HepG2 (cell line): ENCODE data around the gene TOMM40L. TPM values are rescaled to one million over a fixed set of nuclear protein-coding genes. Genes with fewer than 3 reads are reported as not detected.

Experiments used
- ATAC-seq: fragments of 200-7000 bp; cut with Tn5 transposase; 3 replicates; pipeline ENCODE4 v1.9.1; 2020; ENCODE audit warnings: mild to moderate bottlenecking, moderate library complexity
- BruUV-seq: library from RNA; stranded (reverse); fragments of 400-500 nt; replicated peaks from 2 replicates; lab custom pipeline; 2021; lab: Mats Ljungman, UMichigan
- CTCF ChIA-PET: fragments of 300-600 bp; formaldehyde crosslinking; extraction: SDS; loops from one replicate; lab custom pipeline; 2021; ENCODE audit warnings: low total read pairs, inconsistent platforms, low intra/inter-chr PET ratio; lab: Yijun Ruan, JAX
- POLR2A ChIA-PET: fragments of 350-600 bp; sonication (Branson Sonifier 250); formaldehyde crosslinking; loops from one replicate; lab custom pipeline; 2020; ENCODE audit warnings: antibody characterized with exemption, inconsistent platforms; lab: Yijun Ruan, JAX
- DNase-seq: peaks from one replicate; pipeline ENCODE4 v3.0.0-alpha.2; 2015; ENCODE audit warnings: low spot score
- FAIRE-seq: peaks from 3 replicates; lab custom pipeline; 2011; peaks lifted over from hg19 to GRCh38; lab: Jason Lieb, UNC
- H2AFZ ChIP-seq: one replicate; pipeline ENCODE4 v1.6.1; 2011; ENCODE audit warnings: low read length, inconsistent platforms
- H3K27ac ChIP-seq: fragments of 300-600 bp; 3 replicates; pipeline ENCODE4 v1.8.0; 2011; ENCODE audit warnings: mixed run types, mild to moderate bottlenecking, mixed read lengths, low read length, inconsistent platforms; ENCODE audit not compliant: insufficient read depth; ENCODE audit errors: extremely low read length
- H3K27me3 ChIP-seq, 2 experiments: fragments of 200-600 bp in 1 of 2; 2 replicates in 1 of 2; 3 replicates in 1 of 2; pipeline versions ENCODE4 v1.6.0 to v1.8.0; 2011; ENCODE audit warnings: low read length in 2 of 2, mild to moderate bottlenecking in 2 of 2, moderate library complexity in 2 of 2, inconsistent platforms in 1 of 2; ENCODE audit not compliant: insufficient read depth in 2 of 2, control insufficient read depth in 1 of 2
- H3K36me3 ChIP-seq, 2 experiments: fragments of 200-600 bp in 1 of 2; replicated peaks in 1 of 2; 2 replicates in 1 of 2; 3 replicates in 1 of 2; pipeline versions ENCODE4 v1.5.1 to v1.8.0; 2011; ENCODE audit warnings: low read length in 2 of 2, inconsistent platforms in 1 of 2; ENCODE audit not compliant: insufficient read depth in 2 of 2, control insufficient read depth in 1 of 2
- H3K4me1 ChIP-seq: 2 replicates; pipeline ENCODE4 v1.5.1; 2012; ENCODE audit warnings: low read length, inconsistent platforms; ENCODE audit not compliant: insufficient read depth
- H3K4me2 ChIP-seq: 2 replicates; pipeline ENCODE4 v1.6.0; 2011; ENCODE audit warnings: low read depth, low read length, inconsistent platforms
- H3K4me3 ChIP-seq, 3 experiments: fragments of 200-600 bp in 1 of 3; sonication (generic), shearing (Covaris generic) in 1 of 3; replicated peaks in 1 of 3; 2 replicates each; pipeline ENCODE4 v1.5.1; 2011 to 2016; ENCODE audit warnings: low read length in 3 of 3, inconsistent platforms in 2 of 3, low read depth in 2 of 3, mild to moderate bottlenecking in 2 of 3, control low read depth in 1 of 3, mixed read lengths in 1 of 3; ENCODE audit not compliant: insufficient read depth in 1 of 3
- H3K79me2 ChIP-seq: one replicate; pipeline ENCODE4 v1.6.1; 2011; ENCODE audit warnings: low read length, inconsistent platforms; ENCODE audit not compliant: insufficient read depth
- H3K9ac ChIP-seq: 2 replicates; pipeline ENCODE4 v1.6.0; 2011; ENCODE audit warnings: mild to moderate bottlenecking, low read depth, low read length, inconsistent platforms; ENCODE audit not compliant: insufficient read depth
- H3K9me3 ChIP-seq: 2 replicates; pipeline ENCODE4 v1.5.1; 2012; ENCODE audit warnings: mild to moderate bottlenecking, low read length
- H4K20me1 ChIP-seq: 2 replicates; pipeline ENCODE4 v1.6.0; 2011; ENCODE audit warnings: inconsistent platforms, mild to moderate bottlenecking, low read length, moderate library complexity; ENCODE audit not compliant: insufficient read depth
- GLMP ChIP-seq: sonication (generic); formaldehyde crosslinking; IDR thresholded peaks from 2 replicates; pipeline ENCODE4 v1.9.0; 2021; ENCODE audit warnings: missing genetic modification reagents, mild to moderate bottlenecking, borderline replicate concordance
- PATZ1 ChIP-seq: sonication (generic); formaldehyde crosslinking; IDR thresholded peaks from 2 replicates; pipeline ENCODE4 v1.4.0; 2020; ENCODE audit warnings: missing genetic modification reagents
- PPARG ChIP-seq: conservative IDR thresholded peaks from 2 replicates; pipeline ENCODE4 v1.6.1; 2016; ENCODE audit warnings: missing biosample characterization, missing genetic modification reagents
- ZKSCAN1 ChIP-seq: fragments of 150-350 bp; IDR thresholded peaks from 2 replicates; pipeline ENCODE4 v1.6.1; 2014; ENCODE audit warnings: low read length
- ZNF335 ChIP-seq: sonication (generic); formaldehyde crosslinking; IDR thresholded peaks from 2 replicates; pipeline ENCODE4 v1.4.0; 2020; ENCODE audit warnings: missing genetic modification reagents
- ZNF562 ChIP-seq: sonication (generic); formaldehyde crosslinking; IDR thresholded peaks from 2 replicates; pipeline ENCODE4 v1.8.0; 2022; ENCODE audit warnings: missing genetic modification reagents, borderline replicate concordance
- ZNF792 ChIP-seq: IDR thresholded peaks from 2 replicates; pipeline ENCODE4 v1.6.1; 2016
- WGBS: methylation state at CpG from one replicate; pipeline ENCODE4 v1.1.6; 2017; ENCODE audit warnings: low lambda C conversion rate; 5-methylcytosine and 5-hydroxymethylcytosine counted together
- in situ Hi-C: cut with HindIII; loops from 2 replicates; pipeline ENCODE4 v1.10.0; 2017; ENCODE audit warnings: low pct_unique_long_range_greater_than_20kb; ENCODE audit not compliant: extremely low pct_ligation_motif_present
- intact Hi-C: fragments of 100-400 bp; cut with micrococcal nuclease; formaldehyde crosslinking; loops from one replicate; pipeline ENCODE4 v1.10.0; 2022; ENCODE audit not compliant: unreplicated experiment
- polyA plus RNA-seq, 8 experiments: library from polyadenylated mRNA; depleted of rRNA in 3 of 8; stranded (reverse) in 7 of 8; unstranded in 1 of 8; fragments of >200 nt; fragmentation: Illumina TruSeq in 4 of 8; extraction: Trizol in 4 of 8; gene quantifications; 2 replicates each; pipeline versions ENCODE4 v1.2.1 to v1.2.3, GENCODE V29; 2011 to 2016; ENCODE audit warnings: low read depth in 4 of 8, missing spikeins in 1 of 8, mixed read lengths in 1 of 8; ENCODE audit not compliant: insufficient read depth in 1 of 8
- total RNA-seq, 5 experiments: library from RNA; depleted of rRNA; stranded (reverse); fragments of >200 nt; fragmentation: Illumina TruSeq; extraction: Trizol; gene quantifications; 2 replicates each; pipeline ENCODE4 v1.2.3, GENCODE V29; 2016; ENCODE audit warnings: low read depth in 1 of 5
- TF ChIP-seq, protein P1 (sequence below): sonication (generic); formaldehyde crosslinking; IDR thresholded peaks from 2 replicates; pipeline ENCODE4 v1.4.0; 2020; ENCODE audit warnings: missing genetic modification reagents, borderline replicate concordance
- TF ChIP-seq, protein P2 (sequence below): sonication (generic); formaldehyde crosslinking; IDR thresholded peaks from 2 replicates; pipeline ENCODE4 v1.8.1; 2023; ENCODE audit warnings: missing genetic modification reagents, mild to moderate bottlenecking, borderline replicate concordance
- TF ChIP-seq, protein P3 (sequence below): fragments of 450-650 bp; IDR thresholded peaks from 2 replicates; pipeline ENCODE4 v1.6.1; 2017; ENCODE audit warnings: mild to moderate bottlenecking

The TOMM40L gene
- total and polyA plus RNA-seq, 2 of the 13 experiments (the other 11 are each of a cell fraction or from before 2014, with no cell fraction given) = 14.1 to 26.2 TPM

- TF ChIP-seq PATZ1 (CRISPR knock-in tag) = peak; percentile 20; the same call in 1 of the 2 replicates
- TF ChIP-seq PPARG (CRISPR knock-in tag) = 0 out of 2 replicates have a peak, but pooled peaks have one; percentile 15
- peak; percentile 46 for TF ChIP-seq ZNF792 (CRISPR knock-in tag)
- peak; percentile 95 for TF ChIP-seq ZNF335 (CRISPR knock-in tag)
These were observed at the start of gene TOMM40L (continued) for GRCh38 chr1:161225534-161226319.

DNA sequence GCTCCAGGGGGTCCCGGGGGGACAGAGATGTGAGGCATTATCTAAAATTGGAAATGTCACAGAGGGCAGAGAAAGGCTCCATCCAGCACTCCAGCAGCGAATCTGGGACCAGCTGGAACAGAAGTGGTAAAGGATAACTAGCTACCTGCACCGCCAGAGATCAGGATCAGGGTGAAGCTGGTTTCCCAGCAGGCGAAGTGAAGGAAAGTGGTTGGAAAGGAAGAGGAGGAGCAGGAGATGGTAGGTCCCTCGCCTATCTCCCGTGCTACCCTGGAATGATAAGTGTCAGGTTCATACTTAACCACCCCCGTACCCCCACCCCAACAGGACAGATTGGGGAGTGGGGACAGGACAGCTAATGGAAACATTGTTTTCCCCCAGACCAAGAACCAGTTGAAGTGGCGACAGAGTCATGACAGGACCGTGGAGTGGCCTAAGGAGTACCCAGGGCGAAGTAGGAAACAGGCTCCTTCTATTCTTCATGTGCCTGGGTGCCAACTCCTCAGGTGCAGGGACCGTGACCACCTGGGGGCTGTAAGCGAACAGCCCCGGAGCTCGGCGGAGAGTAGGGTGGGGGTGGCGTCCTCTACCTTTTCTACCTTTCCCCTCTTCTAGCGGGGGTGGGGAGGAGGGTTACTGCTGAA is 49.3 kb upstream of the TOMM40L start:
- Histone ChIP-seq H3K9ac (peak overlapping the region; percentile 84), H3K4me2 (peak overlapping the region; percentile 96), H3K36me3 (peaks cover 4 to 30% of the 10 kb centered on the region in 2 experiments), H3K9me3 (no peaks in the 10 kb centered on the region), H3K4me1 (peaks cover 19% of the 10 kb centered on the region), H3K27me3 (no peaks in the 10 kb centered on the region; a peak in 1 of 5 replicates), H3K79me2 (peaks cover 10% of the 10 kb centered on the region), H2AFZ (no peak overlapping the region), H3K4me3 (peak overlapping the region; percentile 83 to 92 (median 83)), H4K20me1 (no peaks in the 10 kb centered on the region), H3K27ac (peak overlapping the region; percentile 79)
- in situ Hi-C loops = no loop called here
- POLR2A ChIA-PET = interaction anchor here (0.8 to 2.1 kb wide), 10 partner anchors 9 to 138 kb away, joined by 3 to 27 read pairs (median 4); partner anchors contain the start of genes ADAMTS4, APOA2, NDUFS2 and NIT1
- intact Hi-C loops = no loop called here
- FAIRE-seq (no peak), DNase-seq (no peak), ATAC-seq (peak; percentile 9; the same call in 2 of the 3 replicates)
- CTCF ChIA-PET = interaction anchor here (1.5 kb wide), 1 partner anchor 10 kb away, joined by 4 read pairs; the partner anchor contains the start of gene PPOX
- 23% methylated on average over 16 of the region's 17 CpGs for WGBS
- no TSS peak for BruUV-seq
- TF ChIP-seq ZKSCAN1 = no peak
- no peak for TF ChIP-seq ZNF562 (CRISPR knock-in tag)
- TF ChIP-seq, protein P1, sequence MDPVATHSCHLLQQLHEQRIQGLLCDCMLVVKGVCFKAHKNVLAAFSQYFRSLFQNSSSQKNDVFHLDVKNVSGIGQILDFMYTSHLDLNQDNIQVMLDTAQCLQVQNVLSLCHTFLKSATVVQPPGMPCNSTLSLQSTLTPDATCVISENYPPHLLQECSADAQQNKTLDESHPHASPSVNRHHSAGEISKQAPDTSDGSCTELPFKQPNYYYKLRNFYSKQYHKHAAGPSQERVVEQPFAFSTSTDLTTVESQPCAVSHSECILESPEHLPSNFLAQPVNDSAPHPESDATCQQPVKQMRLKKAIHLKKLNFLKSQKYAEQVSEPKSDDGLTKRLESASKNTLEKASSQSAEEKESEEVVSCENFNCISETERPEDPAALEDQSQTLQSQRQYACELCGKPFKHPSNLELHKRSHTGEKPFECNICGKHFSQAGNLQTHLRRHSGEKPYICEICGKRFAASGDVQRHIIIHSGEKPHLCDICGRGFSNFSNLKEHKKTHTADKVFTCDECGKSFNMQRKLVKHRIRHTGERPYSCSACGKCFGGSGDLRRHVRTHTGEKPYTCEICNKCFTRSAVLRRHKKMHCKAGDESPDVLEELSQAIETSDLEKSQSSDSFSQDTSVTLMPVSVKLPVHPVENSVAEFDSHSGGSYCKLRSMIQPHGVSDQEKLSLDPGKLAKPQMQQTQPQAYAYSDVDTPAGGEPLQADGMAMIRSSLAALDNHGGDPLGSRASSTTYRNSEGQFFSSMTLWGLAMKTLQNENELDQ (CRISPR knock-in tag) = no peak
- TF ChIP-seq GLMP (CRISPR knock-in tag) = 0 out of 2 replicates have a peak, but pooled peaks have one; percentile 9
- TF ChIP-seq, protein P2, sequence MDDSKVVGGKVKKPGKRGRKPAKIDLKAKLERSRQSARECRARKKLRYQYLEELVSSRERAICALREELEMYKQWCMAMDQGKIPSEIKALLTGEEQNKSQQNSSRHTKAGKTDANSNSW (CRISPR knock-in tag) = no peak
- TF ChIP-seq, protein P3, sequence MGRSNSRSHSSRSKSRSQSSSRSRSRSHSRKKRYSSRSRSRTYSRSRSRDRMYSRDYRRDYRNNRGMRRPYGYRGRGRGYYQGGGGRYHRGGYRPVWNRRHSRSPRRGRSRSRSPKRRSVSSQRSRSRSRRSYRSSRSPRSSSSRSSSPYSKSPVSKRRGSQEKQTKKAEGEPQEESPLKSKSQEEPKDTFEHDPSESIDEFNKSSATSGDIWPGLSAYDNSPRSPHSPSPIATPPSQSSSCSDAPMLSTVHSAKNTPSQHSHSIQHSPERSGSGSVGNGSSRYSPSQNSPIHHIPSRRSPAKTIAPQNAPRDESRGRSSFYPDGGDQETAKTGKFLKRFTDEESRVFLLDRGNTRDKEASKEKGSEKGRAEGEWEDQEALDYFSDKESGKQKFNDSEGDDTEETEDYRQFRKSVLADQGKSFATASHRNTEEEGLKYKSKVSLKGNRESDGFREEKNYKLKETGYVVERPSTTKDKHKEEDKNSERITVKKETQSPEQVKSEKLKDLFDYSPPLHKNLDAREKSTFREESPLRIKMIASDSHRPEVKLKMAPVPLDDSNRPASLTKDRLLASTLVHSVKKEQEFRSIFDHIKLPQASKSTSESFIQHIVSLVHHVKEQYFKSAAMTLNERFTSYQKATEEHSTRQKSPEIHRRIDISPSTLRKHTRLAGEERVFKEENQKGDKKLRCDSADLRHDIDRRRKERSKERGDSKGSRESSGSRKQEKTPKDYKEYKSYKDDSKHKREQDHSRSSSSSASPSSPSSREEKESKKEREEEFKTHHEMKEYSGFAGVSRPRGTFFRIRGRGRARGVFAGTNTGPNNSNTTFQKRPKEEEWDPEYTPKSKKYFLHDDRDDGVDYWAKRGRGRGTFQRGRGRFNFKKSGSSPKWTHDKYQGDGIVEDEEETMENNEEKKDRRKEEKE = no peak
